K562 (cell line): ENCODE data around the gene AP2S1. TPM values are rescaled to one million over a fixed set of nuclear protein-coding genes. Genes with fewer than 3 reads are reported as not detected.

Source experiments
- ARHGAP35 ChIP-seq: fragments of 450-650 bp; IDR thresholded peaks from 2 replicates; pipeline ENCODE4 v1.6.1; 2018; ENCODE audit not compliant: partially characterized antibody
- BHLHE40 ChIP-seq: IDR thresholded peaks from 2 replicates; pipeline ENCODE4 v1.6.1; 2011; ENCODE audit warnings: low read length, improper control_type of control experiment
- BRCA1 ChIP-seq, 2 experiments: fragments of 450-650 bp in 1 of 2; sonication (generic) in 1 of 2; formaldehyde crosslinking in 1 of 2; IDR thresholded peaks; 2 replicates each; pipeline versions ENCODE4 v1.5.0 to v1.6.1; 2017 to 2020; ENCODE audit warnings: mild to moderate bottlenecking in 1 of 2, missing genetic modification reagents in 1 of 2
- CBFA2T2 ChIP-seq: fragments of 450-650 bp; conservative IDR thresholded peaks from 2 replicates; pipeline ENCODE4 v1.6.1; 2017; ENCODE audit warnings: mild to moderate bottlenecking
- CREB5 ChIP-seq: fragments of 250-450 bp; sonication (Bioruptor Pico); IDR thresholded peaks from 2 replicates; pipeline ENCODE4 v1.5.0; 2020; ENCODE audit warnings: mild to moderate bottlenecking
- HNRNPLL ChIP-seq: fragments of 200-400 bp; formaldehyde crosslinking; IDR thresholded peaks from 2 replicates; pipeline ENCODE4 v1.6.1; 2017; ENCODE audit warnings: low read length, low read depth, mild to moderate bottlenecking; ENCODE audit not compliant: poor library complexity, severe bottlenecking
- HOMEZ ChIP-seq: fragments of 250-450 bp; sonication (Bioruptor Pico); IDR thresholded peaks from 2 replicates; pipeline ENCODE4 v1.4.0; 2020; ENCODE audit warnings: mild to moderate bottlenecking, moderate library complexity
- NFRKB ChIP-seq: fragments of 450-650 bp; IDR thresholded peaks from 2 replicates; pipeline ENCODE4 v1.6.1; 2016; ENCODE audit warnings: low read depth
- POLR2H ChIP-seq: IDR thresholded peaks from 2 replicates; pipeline ENCODE4 v1.6.1; 2016; ENCODE audit warnings: missing genetic modification characterization, low read depth, mild to moderate bottlenecking, control low read depth, missing compliant biosample characterization, moderate library complexity
- RAD21 ChIP-seq, 2 experiments: fragments of 250-450 bp in 1 of 2; fragments of 450-650 bp in 1 of 2; sonication (Bioruptor Pico) in 1 of 2; formaldehyde crosslinking in 1 of 2; IDR thresholded peaks in 1 of 2; conservative IDR thresholded peaks in 1 of 2; 2 replicates each; pipeline versions ENCODE4 v1.4.0 to v1.8.0; 2020 to 2022; ENCODE audit warnings: mild to moderate bottlenecking in 2 of 2, moderate library complexity in 1 of 2
- SUPT5H ChIP-seq: fragments of 450-650 bp; IDR thresholded peaks from 2 replicates; pipeline ENCODE4 v1.6.1; 2016
- TRIM24 ChIP-seq, 2 experiments: fragments of 450-650 bp; IDR thresholded peaks; 2 replicates each; pipeline ENCODE4 v1.6.1; 2016
- ZBTB17 ChIP-seq: fragments of 450-650 bp; formaldehyde crosslinking; IDR thresholded peaks from 2 replicates; pipeline ENCODE4 v1.4.0; 2020; ENCODE audit warnings: mild to moderate bottlenecking
- ZNF23 ChIP-seq: fragments of 250-450 bp; sonication (Bioruptor Pico); IDR thresholded peaks from 2 replicates; pipeline ENCODE4 v1.4.0; 2020; ENCODE audit warnings: mild to moderate bottlenecking
- ZNF76 ChIP-seq: fragments of 250-450 bp; sonication (Bioruptor Pico); IDR thresholded peaks from 2 replicates; pipeline ENCODE4 v1.4.0; 2020; ENCODE audit warnings: mild to moderate bottlenecking, moderate library complexity, borderline replicate concordance
- polyA plus RNA-seq, 8 experiments: library from polyadenylated mRNA; depleted of rRNA in 4 of 8; stranded (reverse) in 5 of 8; unstranded in 3 of 8; fragments of >200 nt; fragmentation: Nextera tagmentation in 2 of 8; fragmentation: Illumina TruSeq in 1 of 8; extraction: Ambion mirVana in 2 of 8; extraction: Trizol in 1 of 8; gene quantifications; 2 replicates each; pipeline versions ENCODE4 v1.2.1 to v1.2.3, GENCODE V29; 2011 to 2014; ENCODE audit warnings: inconsistent platforms in 1 of 8, missing spikeins in 1 of 8
- total RNA-seq, 7 experiments: library from RNA; depleted of rRNA in 6 of 7; stranded (reverse); fragments of >200 nt in 6 of 7; fragmentation: Illumina TruSeq in 2 of 7; extraction: Trizol in 2 of 7; gene quantifications; 2 replicates each; pipeline versions ENCODE4 v1.2.1 to v1.2.3, GENCODE V29; 2011 to 2021; ENCODE audit warnings: low replicate concordance in 1 of 7
- TF ChIP-seq, protein P1 (sequence below): sonication (generic); formaldehyde crosslinking; IDR thresholded peaks from 2 replicates; pipeline ENCODE4 v1.8.1; 2023; ENCODE audit warnings: mild to moderate bottlenecking, missing genetic modification reagents, moderate library complexity
- TF ChIP-seq, protein P2 (sequence below): sonication (generic); formaldehyde crosslinking; IDR thresholded peaks from 2 replicates; pipeline ENCODE4 v1.8.0; 2022; ENCODE audit warnings: mild to moderate bottlenecking, missing genetic modification reagents
- TF ChIP-seq, protein P3 (sequence below): IDR thresholded peaks from 2 replicates; pipeline ENCODE4 v1.6.1; 2016; ENCODE audit warnings: missing genetic modification characterization, missing compliant biosample characterization

AP2S1 gene
- total and polyA plus RNA-seq, 9 of the 15 experiments (the other 6 are each of a cell fraction or from before 2014, with no cell fraction given), result 32.4 to 294 (median 136) TPM

- TF ChIP-seq, protein P1, sequence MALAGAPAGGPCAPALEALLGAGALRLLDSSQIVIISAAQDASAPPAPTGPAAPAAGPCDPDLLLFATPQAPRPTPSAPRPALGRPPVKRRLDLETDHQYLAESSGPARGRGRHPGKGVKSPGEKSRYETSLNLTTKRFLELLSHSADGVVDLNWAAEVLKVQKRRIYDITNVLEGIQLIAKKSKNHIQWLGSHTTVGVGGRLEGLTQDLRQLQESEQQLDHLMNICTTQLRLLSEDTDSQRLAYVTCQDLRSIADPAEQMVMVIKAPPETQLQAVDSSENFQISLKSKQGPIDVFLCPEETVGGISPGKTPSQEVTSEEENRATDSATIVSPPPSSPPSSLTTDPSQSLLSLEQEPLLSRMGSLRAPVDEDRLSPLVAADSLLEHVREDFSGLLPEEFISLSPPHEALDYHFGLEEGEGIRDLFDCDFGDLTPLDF (CRISPR knock-in tag), result no peak
- no peak for TF ChIP-seq ZNF76
- no peak for TF ChIP-seq BHLHE40
- TF ChIP-seq HOMEZ (CRISPR knock-in tag), result no peak
- TF ChIP-seq, protein P2, sequence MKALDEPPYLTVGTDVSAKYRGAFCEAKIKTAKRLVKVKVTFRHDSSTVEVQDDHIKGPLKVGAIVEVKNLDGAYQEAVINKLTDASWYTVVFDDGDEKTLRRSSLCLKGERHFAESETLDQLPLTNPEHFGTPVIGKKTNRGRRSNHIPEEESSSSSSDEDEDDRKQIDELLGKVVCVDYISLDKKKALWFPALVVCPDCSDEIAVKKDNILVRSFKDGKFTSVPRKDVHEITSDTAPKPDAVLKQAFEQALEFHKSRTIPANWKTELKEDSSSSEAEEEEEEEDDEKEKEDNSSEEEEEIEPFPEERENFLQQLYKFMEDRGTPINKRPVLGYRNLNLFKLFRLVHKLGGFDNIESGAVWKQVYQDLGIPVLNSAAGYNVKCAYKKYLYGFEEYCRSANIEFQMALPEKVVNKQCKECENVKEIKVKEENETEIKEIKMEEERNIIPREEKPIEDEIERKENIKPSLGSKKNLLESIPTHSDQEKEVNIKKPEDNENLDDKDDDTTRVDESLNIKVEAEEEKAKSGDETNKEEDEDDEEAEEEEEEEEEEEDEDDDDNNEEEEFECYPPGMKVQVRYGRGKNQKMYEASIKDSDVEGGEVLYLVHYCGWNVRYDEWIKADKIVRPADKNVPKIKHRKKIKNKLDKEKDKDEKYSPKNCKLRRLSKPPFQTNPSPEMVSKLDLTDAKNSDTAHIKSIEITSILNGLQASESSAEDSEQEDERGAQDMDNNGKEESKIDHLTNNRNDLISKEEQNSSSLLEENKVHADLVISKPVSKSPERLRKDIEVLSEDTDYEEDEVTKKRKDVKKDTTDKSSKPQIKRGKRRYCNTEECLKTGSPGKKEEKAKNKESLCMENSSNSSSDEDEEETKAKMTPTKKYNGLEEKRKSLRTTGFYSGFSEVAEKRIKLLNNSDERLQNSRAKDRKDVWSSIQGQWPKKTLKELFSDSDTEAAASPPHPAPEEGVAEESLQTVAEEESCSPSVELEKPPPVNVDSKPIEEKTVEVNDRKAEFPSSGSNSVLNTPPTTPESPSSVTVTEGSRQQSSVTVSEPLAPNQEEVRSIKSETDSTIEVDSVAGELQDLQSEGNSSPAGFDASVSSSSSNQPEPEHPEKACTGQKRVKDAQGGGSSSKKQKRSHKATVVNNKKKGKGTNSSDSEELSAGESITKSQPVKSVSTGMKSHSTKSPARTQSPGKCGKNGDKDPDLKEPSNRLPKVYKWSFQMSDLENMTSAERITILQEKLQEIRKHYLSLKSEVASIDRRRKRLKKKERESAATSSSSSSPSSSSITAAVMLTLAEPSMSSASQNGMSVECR (CRISPR knock-in tag), result no peak
- no peak; the same call in 1 of the 2 replicates for TF ChIP-seq NFRKB
- TF ChIP-seq BRCA1 (IDR thresholded peaks at IDR 0.05), result no peak
- no peak for TF ChIP-seq BRCA1 (CRISPR knock-in tag; IDR thresholded peaks at IDR 0.05)
- no peak for TF ChIP-seq ZNF23
- no peak for TF ChIP-seq CREB5 (CRISPR knock-in tag)
- peak; percentile 52 to 70; a peak in 2 of 4 replicates for TF ChIP-seq TRIM24 (IDR thresholded peaks at IDR 0.05)
- TF ChIP-seq CBFA2T2, result peak; percentile 77
- no peak for TF ChIP-seq RAD21 (CRISPR knock-in tag; conservative IDR thresholded peaks at IDR 0.05 in 1 of 2, IDR thresholded peaks at IDR 0.05 in 1 of 2)
- no peak for TF ChIP-seq SUPT5H
- TF ChIP-seq ZBTB17 (CRISPR knock-in tag), result no peak; the same call in 1 of the 2 replicates
- TF ChIP-seq HNRNPLL, result no peak
- TF ChIP-seq ARHGAP35, result no peak
- 0 out of 2 replicates have a peak, but pooled peaks have one; percentile 14 for TF ChIP-seq POLR2H (tag)
- TF ChIP-seq, protein P3, sequence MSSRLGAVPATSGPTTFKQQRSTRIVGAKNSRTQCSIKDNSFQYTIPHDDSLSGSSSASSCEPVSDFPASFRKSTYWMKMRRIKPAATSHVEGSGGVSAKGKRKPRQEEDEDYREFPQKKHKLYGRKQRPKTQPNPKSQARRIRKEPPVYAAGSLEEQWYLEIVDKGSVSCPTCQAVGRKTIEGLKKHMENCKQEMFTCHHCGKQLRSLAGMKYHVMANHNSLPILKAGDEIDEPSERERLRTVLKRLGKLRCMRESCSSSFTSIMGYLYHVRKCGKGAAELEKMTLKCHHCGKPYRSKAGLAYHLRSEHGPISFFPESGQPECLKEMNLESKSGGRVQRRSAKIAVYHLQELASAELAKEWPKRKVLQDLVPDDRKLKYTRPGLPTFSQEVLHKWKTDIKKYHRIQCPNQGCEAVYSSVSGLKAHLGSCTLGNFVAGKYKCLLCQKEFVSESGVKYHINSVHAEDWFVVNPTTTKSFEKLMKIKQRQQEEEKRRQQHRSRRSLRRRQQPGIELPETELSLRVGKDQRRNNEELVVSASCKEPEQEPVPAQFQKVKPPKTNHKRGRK, result no peak
Observed at GRCh38 chr19:46844067-46844489, 6.6 kb downstream of the AP2S1 start (continued).
